NCI-H2171 treated with DMSO at 0.1 percent for 48 hours (cell line): ENCODE results near the gene WDR77.

Experiments used
- DNase-seq: peaks from one replicate; lab custom pipeline; 2025; lab: John Stamatoyannopoulos, UW

WDR77 gene

GRCh38 chr1:111448918-111449702 lies at the start of gene WDR77, which contains the start of gene ATP5PB:
TSS of gene WDR77 (minus strand) at chr1:111449256. CDS start at chr1:111449169, 87 bp downstream.
TSS of gene ATP5PB (plus strand) at chr1:111449464. CDS start at chr1:111449542, 78 bp downstream.
- peak; percentile 99 for DNase-seq

GRCh38 chr1:111497592-111497991 lies 48.5 kb upstream of the WDR77 start:
- no peak for DNase-seq

GRCh38 chr1:111496398-111496797 lies 47.3 kb upstream of the WDR77 start:
- no peak for DNase-seq

GRCh38 chr1:111491070-111491469 lies 42.0 kb upstream of the WDR77 start:
- DNase-seq, result no peak

- DNase-seq, result no peak
Observed at GRCh38 chr1:111490220-111490619, 41.2 kb upstream of the WDR77 start.

- DNase-seq, result no peak
Observed at GRCh38 chr1:111489604-111490003, 40.5 kb upstream of the WDR77 start.

- DNase-seq, result no peak
Observed at GRCh38 chr1:111488669-111489068, 39.6 kb upstream of the WDR77 start.

- no peak for DNase-seq
Observed at GRCh38 chr1:111487133-111487532, 38.1 kb upstream of the WDR77 start.

- no peak for DNase-seq
Observed at GRCh38 chr1:111486431-111486830, 37.4 kb upstream of the WDR77 start.

DNA sequence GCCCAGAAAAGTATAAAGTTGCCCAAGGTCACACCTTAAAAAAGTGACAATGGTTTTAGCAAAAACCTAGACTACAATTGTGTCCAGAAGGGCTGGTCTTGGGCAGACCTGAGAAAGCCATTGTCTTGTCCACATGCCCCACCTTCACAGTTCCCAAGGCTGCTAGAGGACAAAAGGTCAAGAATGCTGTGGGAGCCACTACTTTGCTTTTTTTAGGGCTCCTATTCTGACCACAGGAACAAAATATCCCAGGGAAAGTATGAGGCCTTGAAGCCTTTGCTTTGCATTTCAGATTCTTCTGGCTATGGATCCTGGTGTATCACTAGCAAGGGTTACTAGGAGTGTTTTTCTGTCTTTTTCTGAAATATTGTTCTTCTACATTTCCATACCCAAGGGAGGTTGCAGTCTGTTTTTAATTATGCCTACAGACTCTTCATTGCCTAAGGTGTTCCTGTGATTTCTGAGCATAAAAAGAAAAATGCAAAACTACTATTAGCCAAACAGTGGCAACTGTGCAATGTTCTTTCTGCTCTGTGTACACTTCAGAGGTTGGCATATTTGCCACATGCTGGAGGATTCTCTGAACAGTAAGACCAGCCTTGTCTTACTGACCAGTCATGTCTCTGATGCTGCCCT lies 35.5 kb upstream of the WDR77 start:
- no peak for DNase-seq

DNA sequence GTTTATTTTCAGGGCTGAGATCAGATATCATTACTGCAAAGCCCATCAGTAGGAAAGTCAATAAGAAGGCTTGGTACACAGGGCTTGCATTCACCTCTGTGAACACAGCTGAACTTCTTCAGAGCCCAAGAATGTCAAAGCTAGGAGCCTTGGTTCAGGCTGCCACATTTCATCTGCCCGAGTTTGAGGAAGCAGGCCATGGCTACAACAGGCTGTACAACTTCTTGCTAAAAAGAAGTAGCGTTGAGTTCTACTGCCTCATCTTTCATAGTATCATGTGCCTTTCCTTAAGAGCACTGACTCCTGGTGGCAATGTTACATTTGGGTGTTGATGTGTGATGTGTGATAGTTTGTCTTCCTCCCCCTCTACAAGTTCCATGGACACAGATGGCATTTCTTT lies 34.8 kb upstream of the WDR77 start:
- no peak for DNase-seq

- DNase-seq, result no peak
Observed at GRCh38 chr1:111483166-111483565, 34.1 kb upstream of the WDR77 start.

GRCh38 chr1:111481387-111482221 lies 32.5 kb upstream of the WDR77 start:
- peak; percentile 38 for DNase-seq

DNA sequence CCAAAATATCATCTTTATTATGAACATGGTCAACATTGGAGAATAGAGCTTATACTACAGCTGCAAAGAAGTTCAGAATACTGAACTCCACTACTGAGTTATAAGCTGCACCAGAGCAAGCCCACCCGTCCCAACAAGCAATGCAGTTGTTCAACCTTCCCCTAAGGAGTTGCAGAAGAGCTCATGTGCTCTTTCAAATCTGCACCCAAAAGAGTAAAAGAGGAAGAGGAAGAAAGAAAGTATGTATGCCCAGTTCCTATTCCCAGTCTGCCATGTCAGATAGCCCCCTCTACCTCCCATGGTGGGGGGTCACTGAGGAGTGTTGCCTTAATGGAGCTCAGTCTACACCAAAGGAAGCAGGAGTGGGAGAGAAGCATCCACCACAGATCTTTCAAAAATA lies 31.6 kb upstream of the WDR77 start:
- no peak for DNase-seq

- DNase-seq, result no peak
Observed at GRCh38 chr1:111476761-111477309, 27.8 kb upstream of the WDR77 start.

DNA sequence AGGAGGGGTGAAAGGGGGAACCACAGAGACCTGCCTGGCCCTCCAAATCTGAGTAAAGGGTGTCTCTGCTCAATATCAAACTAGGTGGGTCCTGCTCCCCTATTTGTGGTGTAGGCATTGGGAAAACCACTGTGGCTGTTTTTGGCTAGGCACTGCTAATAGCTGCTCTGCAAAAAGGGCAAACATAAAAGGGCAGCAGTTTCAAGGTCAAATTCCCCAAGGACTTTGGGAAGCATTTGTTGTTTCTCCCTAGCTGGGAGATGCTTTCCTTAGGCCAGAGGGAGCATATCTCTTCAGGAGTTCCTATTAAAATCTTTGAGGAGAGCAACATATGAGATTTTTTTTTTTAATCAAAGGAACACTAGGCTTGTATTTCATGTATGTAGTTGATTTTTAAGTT lies 27.2 kb upstream of the WDR77 start:
- no peak for DNase-seq

DNA sequence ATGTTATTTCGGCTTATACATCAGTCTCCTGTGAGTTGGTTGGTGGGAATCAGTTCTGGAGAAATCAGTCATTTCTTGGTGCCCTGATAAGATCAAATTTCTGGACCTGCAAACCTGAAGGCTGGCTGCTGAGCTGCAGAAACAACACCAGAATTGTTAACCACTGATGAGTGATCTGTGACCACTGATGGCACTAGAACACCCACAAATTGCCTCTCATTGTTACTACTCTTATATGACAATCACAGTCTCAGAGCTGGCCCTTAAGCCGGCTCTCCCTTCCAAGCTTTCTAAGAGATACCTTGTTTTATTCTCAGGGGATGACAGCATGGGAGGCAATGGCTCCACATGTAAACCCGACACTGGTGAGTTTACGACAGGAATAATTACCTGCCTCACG lies 26.6 kb upstream of the WDR77 start:
- no peak for DNase-seq

DNA sequence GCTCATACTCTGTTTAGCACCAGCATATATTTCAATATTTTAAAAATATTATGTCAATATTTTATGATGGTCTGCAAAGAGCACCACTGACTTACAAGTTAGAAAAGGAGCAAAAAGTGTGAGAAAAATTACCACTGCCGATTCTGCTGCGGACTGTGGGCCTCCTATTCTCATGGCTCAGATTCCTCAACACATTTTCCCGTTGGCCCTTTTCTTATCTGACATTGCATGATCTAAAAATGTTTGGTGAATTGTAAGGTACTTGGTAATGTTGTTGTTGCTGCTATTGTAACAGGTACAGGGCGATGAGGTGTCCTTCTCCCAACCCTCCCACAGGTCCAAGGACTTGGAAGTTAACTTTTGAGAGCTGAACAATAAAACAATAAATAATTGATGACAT lies 25.5 kb upstream of the WDR77 start:
- no peak for DNase-seq

DNA sequence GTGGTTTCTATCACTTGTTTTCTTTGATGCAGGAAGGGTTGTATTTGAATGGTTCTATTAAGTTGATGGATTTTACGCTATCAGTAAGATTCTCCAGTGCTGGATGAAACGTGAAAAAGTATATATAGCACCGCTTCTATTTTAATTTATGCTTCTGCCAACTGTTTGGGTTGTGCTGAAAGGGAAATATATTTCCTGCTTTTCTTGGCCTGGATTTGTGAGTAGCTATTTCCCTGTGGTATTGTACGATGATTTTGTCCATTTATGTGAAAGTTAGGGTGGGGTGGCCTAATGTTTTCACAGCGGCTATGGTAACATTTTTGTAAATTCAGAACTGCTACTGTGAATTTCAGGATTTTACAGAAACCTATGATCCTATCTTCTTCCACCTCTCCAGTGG lies 25.1 kb upstream of the WDR77 start:
- no peak for DNase-seq

- DNase-seq, result no peak
Observed at GRCh38 chr1:111471538-111471937, 22.5 kb upstream of the WDR77 start.

- DNase-seq, result no peak
Observed at GRCh38 chr1:111471012-111471411, 22.0 kb upstream of the WDR77 start.

DNA sequence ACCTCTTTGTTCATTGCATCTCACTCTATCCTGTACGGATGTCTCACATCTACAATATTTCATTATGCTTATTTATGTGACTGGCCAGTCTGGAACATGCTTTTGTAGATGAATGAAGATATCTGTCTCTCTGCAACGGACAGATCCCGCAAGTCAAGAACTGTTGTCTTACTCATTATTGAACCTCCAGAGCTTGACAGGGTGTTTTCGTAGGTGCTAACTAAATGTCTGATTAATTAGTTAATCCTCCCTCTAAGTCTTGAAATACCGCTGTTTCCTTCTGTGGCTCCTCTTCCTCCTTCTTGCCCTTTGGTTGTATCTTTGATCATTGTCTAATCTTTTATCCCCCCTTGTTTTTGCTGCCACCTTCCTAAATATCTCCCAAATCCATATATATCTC lies 21.5 kb upstream of the WDR77 start:
- DNase-seq, result no peak
